HG02885 (cell line): ENCODE data around the gene SH3GL3.

Experiments used
- ATAC-seq: cut with Tn5 transposase; IDR thresholded peaks from one replicate; pipeline ENCODE4 v1.9.1; 2021; ENCODE audit warnings: mild to moderate bottlenecking; ENCODE audit not compliant: unreplicated experiment, poor library complexity

Gene SH3GL3, protein sequence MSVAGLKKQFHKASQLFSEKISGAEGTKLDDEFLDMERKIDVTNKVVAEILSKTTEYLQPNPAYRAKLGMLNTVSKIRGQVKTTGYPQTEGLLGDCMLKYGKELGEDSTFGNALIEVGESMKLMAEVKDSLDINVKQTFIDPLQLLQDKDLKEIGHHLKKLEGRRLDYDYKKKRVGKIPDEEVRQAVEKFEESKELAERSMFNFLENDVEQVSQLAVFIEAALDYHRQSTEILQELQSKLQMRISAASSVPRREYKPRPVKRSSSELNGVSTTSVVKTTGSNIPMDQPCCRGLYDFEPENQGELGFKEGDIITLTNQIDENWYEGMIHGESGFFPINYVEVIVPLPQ

DNA sequence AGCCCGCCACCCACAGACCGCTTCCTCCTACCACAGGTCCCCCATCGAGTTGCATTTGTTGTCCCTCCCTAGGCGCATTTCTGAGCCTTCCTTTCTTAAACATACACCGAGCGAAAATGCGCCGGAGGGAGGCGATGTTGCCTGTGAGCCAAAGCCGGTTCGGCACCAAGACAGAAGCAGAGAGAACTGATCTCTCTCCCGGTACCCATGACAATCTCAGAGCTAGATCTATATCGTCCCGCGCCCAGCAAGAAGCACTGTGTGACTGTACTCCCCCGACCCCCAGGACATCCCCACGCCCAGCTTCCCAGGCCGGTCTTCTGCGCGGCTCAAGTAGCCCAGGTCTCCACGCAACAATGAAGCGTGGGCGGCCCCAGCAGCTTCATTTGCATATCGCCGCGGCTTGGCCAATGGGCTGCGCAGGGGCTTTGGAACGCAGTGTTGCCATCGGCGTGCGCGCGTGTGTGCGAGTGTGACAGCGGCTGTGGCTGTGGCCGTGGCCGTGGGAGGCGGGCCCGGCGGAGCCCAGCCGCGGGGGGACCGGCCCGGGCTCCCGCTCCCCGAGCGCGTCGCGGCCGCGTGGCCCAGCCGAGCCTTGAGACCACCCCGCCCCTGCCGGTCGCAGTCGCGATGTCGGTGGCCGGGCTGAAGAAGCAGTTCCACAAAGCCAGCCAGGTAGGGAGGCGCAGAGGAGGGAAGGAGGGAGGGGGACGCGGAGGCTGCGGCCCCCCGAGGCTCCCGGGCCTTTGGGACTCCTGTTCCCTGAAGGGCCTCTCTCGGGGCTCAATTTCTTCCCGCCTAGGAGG lies at the start of gene SH3GL3:
Gene SH3GL3, plus strand, starts transcription at position 438 of the 806 bp plus-strand sequence. Its CDS starts 193 bp downstream, at position 631.
- no peak for ATAC-seq

DNA sequence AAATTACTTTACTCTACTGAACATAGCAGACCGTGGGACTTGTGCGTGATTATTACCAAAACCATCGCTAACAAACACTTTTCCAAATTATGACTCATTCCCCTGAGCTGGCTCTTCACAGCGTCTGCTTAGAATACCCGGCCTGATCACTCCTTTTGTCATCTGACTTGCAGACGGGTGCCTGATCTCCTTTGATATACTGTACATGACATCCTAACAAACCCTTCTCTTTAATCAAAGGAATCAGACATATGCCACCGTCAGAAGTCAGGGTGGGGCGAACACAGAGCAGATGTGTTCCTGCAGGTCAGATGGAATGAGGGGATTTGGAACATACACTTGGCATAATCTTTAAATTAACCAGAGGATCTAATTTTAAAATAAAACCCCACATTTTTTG lies 48.5 kb upstream of the SH3GL3 start:
- ATAC-seq = no peak

DNA sequence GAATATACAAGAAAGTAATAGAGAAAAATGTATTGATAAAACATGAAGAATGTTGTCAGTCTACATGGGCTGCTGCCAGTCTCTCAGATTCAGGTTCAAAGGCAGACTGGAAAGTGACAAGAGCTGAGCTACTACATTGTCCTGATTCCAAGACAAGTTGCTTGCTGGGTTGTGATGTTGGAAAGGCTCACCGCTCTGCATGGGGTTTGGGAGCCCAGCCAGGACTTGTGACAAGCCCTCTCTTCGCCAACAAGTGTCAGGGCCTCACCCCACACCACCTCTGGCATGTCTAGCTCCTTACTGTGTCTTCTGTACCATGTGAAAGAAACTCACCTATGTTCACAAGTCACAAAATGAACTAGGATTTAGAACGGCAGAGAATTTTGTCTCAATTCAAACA lies 43.0 kb upstream of the SH3GL3 start:
- ATAC-seq = no peak

DNA sequence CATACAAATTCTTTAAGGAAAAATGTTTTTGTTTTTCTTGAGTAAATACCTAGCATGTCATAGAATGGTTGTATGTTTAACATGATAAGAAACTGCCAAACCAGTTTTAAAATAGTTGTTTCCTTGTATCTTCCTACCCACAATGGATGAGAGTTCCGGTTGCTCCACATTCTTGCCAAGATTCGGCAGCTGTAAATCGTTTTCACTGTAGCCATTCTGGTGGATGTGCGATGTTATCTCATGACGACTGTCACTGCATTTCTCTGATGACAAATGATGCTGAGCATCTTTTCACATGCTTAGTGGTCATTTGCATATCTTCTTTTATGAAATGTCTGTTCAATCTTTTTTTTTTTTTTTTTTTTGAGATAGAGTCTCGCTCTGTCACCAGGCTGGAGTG lies 36.6 kb upstream of the SH3GL3 start:
- ATAC-seq = no peak

DNA sequence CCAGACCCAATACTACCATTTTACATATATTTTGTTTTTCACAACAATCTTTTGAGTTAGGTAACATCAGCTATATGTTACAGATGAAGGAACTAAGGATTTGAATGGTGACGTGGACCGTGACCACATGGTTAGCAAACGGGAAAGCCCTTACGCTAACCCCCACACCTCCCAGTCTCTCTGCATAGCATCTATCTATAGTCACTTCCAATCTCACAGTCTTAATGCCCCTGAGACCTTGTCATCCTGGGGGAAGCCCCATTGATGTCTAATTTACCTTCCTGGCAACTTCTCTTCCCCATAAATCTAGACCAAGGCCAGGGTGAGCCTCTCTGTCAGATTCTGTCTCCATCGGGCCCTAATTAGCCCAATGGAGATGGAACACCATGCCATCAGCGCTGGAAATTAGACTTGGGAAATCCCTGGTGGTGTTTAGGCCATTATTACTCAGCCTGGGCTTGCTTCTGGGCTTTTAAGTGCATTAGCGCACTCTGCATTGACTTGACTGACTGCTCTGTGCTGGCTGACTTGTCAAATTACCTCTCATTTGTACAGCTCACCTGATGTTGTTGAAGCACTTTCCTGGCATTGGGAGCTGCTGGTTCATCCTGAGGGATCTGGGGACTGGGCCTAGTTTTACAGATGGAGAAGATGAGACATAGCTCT lies 34.0 kb upstream of the SH3GL3 start:
- no peak for ATAC-seq

DNA sequence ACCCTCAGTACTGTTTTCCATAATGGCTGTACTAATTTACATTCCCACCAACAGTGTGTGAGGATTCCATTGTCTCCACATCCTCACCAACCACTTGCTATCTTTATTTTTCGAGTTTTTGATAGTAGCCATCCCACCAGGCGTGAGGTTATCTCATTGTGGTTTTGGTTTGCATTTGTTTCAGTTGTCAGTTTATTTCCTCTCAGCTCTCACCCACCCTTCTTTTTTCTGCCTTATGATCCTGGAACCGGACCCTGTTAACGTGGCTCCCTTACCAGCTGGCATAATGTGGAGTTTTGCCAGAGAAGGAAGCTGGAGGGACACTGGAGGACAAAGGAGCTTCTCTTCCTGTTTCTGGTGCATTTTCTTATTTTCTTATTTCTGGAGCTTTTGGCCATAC lies 25.1 kb upstream of the SH3GL3 start:
- no peak for ATAC-seq

DNA sequence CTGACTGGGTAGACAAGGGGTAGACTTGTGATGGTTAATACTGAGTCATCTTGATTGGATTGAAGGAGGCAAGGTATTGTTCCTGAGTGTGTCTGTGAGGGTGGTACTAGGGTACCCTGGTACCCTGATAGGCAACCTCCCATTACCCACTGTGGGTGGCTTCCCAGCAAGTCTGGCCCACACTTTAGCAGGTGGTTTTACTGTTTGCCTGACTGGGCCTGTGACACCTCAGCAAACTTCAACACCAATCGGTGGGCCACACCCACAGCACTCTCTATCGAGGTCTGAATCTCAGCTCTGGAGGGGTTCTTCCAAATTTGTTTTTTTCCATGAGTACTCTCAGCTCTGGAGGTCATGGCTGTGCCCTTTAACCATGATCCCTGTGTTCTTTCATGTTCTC lies 24.6 kb upstream of the SH3GL3 start:
- no peak for ATAC-seq

DNA sequence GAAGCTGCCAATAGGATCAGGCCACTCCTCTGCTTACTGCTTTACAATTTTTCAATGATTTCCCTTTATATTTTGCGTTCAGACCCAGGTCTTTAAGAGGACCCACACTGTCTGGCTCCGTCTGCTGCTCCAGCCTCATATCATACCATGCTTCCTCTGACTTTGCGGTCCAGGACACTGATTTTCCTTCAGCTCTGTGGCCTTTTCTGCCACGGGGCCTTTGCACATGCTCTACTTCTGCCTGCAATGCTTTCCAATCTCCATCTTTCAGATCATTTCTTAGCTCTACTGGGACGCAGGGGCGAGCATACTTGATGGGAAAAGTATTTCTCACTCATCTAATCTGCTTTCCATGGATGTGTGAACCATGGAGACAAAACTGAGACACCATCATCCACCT lies 23.0 kb upstream of the SH3GL3 start:
- ATAC-seq = no peak

DNA sequence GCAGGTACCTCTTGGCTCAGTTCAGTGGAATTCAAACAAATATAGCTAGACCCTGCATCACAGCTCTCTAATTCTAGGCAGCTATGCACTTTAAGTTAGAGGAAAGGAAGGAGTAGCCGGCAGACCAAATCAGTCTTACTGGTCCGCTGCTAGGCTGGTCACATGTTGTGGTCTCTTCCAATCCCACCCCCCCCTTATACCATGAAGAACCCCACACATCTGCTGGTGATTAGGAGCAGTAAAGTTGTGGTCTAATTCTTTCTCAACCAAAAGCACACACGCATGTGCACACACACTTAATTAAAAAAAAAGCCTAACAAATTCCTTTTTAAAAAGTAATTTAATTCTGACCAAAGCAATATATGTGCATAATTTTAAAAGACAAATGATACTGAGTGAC lies 16.7 kb upstream of the SH3GL3 start:
- ATAC-seq = no peak

DNA sequence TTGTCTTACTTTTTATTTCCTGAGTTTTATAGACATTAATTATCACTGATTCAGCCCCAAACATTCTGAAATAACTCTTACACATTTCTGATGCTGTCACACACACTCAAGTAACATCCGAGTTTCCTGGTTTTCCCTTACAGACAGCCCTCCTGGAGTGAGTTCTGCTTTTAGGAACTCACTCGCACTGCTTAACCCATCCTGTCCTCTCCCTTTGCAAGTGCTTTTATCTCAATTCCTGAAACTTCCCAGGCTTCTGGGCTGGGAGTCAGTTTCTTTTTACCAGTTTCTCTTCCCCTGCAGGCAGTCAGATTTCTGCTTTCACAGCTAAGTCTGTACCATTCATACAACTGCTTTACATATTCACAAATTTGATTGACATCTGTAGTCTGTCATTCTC lies 15.6 kb upstream of the SH3GL3 start:
- ATAC-seq = no peak

DNA sequence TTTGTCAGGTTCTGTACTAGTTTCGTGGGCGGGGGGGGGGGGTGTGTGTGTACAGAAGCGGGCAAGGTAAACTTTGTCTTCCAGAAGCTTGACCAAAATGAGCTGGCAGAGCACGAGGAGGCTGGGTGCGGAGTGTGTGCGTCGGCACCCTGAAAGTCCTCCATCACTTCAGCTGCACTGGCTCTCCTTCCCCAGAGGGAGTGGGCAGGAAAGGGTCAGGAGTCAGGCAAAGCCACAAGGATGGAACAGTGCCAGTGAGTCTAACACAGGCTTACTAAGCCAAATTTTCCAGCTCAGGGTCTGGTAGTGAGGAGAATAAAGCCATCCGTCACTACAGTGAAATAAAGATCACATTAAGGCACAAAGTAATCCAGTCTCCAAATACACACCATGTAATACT lies 11.9 kb upstream of the SH3GL3 start:
- no peak for ATAC-seq

DNA sequence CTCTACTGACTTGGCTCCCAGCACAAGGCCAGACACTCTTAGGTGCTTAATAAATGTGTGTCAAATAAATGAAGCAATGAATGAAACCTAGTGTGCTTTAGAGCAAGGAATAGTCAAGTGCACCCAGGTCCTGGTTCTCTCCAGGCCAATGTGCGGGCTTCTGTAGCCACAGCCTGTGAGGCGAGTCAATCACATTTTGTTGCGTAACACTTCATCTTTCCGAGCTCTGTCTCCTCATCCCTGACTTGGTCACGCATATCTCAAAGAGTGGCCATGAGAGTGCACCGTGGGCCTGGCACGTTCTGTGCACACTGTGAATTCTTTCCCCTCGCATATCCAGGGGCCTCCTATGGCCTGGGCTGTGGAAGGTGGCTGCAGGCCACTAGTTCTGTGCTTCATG lies 11.4 kb upstream of the SH3GL3 start:
- ATAC-seq = no peak

DNA sequence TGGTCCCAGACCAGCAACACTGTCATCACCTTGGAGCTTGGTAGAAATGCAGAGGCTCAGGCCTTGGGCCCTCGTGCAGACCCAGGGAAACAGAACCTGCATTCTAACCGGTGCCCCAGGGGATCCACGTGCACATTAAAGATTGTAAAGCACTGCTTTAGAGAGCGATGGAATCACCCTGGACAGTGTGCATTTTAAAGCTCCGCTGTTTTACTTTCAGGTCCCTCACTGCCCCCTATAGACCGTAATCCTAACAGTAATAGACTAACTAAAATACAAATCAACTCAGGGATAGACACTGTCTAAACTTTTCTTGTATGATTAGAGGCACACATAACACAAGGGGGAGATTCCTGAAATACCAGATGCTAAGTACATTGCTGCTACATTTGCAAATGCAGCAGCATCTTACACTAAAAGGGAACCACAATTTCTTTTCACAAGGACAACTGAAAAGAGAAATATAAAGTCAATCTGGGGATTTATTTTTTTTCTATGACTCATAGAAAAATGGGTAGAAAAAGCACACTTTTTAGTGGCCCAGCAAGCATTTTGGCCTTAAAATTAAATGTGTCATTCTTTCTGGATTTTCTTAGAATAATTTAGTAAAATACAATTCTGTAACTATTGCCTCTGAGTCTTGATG lies 10.5 kb upstream of the SH3GL3 start:
- ATAC-seq = no peak

DNA sequence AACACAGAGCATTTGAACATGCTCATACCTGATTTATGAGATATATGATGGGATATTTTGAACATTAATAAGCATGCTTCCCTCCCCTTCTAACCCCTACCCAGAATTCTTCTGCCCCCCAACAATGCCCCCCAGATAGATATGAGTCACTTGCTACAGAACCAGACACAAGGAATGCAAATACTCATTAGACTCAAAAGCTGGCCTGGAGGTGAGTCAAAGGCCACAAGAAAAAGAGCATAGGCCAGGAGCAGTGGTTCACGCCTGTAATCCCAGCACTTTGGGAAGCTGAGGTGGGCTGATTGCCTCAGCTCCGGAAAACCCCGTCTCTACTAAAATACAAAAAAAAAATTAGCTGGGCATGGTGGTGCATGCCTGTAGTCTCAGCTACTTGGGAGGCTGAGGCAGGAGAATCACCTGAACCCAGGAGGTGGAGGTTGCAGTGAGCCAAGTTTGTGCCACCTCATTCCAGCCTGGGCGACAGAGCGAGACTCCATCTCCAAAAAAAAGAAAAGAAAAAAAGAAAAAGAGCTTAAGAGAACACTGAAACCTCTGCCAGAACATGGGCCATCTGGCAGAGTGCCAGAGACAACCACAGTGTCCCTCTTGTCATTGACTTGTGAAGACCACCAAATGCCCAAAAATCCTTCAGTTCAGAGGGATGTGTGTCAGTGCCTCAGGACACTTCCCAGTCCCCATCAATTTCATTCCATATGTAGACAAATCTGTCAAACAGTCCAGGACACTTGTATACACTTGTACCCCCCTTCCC lies 3.9 kb upstream of the SH3GL3 start:
- no peak for ATAC-seq

DNA sequence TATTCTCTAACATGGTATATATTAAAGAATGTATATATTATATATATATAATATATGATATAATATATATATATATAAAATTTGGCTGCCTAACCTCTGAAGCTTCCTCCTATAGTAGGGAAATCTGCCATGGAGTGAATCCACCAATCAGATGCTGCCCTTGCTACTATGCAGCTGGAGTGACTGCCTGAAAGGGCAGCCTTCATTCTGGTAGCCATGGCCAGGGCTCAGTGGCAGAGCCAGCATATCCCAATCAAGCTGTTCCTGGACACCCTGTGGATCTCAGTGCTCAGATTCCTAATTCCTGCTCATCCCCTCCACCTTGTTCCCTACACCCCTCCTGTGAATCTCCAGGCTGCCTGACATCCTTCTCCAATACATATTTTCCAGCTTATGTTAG lies 2.2 kb upstream of the SH3GL3 start:
- no peak for ATAC-seq

DNA sequence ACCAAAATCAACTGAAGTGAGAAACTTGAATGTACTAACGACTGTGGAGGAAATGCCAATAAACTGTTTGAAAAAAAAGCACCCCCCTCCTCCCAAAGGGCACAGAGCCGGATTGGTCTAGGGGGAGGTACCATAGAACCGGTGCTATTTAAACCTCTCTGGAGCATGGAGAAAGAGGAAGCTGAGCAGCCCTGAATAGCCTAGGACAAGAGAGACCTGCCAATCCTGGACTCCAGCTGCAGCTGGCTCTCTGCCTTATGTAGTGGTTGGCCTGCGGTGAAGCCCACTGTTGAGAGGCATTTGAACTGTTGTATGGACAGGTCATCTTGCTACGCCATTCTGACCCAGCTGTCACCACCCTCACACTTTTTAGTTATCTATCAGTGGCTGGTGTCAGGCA lies 1.5 kb upstream of the SH3GL3 start:
- ATAC-seq = no peak

DNA sequence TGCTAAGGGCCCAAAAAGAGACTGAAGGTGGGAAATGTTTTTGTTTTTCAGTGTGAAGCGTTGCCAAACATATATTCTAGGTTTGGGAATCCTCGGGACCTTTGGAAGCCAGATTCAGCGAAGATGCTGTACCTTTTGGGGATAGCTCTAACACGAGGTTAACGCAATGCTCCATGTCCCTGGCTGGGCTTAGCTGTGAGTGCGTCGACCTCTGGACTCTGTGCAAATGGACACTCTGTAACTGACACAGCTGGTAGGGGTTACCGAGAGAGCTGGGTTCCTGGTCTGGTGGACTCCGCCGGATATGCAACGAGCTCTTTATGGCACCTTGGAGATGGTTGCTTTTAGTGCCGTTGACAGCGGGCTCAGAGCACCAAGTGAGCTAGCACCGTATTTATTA lies 724 bp upstream of the SH3GL3 start:
- ATAC-seq = no peak

DNA sequence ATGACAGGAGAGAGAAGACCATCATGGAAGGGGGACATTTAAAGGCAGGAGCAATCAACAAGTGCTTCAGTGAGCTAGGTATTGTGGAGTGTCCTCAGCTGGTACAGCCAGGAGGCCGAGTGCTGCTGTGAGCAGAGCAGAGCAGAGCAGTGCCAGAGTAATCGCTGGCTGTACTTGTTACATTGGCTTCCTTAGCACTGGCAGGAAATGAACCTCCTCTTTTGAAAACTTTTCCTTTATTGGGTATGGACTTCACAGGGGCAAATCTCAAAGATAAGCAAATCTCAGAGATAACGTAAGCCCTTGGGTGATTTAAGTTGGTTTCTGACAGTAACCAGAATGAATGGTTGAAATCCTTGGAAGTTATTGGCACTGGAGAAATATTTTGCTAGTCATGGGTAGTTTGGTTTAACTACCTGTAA lies 2.1 kb downstream of the SH3GL3 start:
- no peak for ATAC-seq

DNA sequence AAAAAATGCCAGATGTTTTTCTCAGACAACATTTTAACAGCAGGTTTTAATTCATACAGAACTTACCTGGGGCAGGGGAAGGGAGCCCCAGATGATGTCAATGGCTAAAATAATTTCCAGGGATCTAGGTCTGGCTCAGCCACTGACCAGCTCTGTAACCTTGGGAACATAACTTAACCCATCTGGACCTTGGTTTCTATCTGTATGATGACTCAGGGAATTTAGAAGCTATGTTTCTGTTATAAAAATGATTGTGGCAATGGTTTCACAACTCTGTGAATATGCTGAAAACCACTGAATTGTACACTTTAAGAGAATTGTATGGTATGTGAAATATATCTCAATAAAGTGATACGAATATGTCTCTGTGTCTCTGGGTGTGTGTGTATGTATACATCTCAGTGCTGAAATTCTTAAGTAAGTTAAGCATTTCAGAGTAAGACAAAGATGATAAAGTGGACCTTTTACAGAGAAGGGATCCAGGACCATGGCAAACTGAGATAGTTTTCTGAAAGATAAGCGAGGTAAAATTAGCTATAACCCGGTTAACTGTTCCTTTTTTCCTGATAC lies 2.9 kb downstream of the SH3GL3 start:
- no peak for ATAC-seq

DNA sequence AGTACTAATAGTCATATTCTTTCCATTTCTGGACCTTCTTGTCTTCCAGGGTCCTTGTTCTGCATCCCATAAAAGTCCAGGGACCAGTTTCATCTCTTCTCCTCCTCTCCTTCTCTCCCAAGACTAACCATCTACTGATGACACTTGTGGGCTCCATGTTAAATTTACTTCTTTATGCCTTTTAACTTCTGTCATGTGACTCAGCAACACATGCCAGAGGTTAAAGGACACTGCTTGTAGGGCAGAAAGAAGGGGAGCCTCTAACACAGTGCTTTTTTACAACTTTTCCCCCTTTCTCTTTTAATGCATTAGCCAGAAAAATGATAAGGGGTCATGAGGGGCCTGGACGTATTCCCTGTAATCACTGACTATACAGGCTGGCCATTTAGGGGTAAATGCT lies 10.0 kb downstream of the SH3GL3 start:
- ATAC-seq = no peak
